Gastroesophageal sphincter (tissue), 4 donors: Measurements from ENCODE around the gene CD6. TPM values are rescaled to one million over a fixed set of nuclear protein-coding genes. Genes with fewer than 3 reads are reported as not detected.

ENCODE experiments used
- ATAC-seq: fragments of 150-250 bp; one replicate; pipeline ENCODE4 v1.9.1; 2016; ENCODE audit warnings: mild to moderate bottlenecking, moderate library complexity
- H3K27ac ChIP-seq, 4 donors: fragments of 200-600 bp; sonication (generic) in 3 of 4; 1 replicate in 3 of 4; 2 replicates in 1 of 4; pipeline ENCODE4 v1.5.1; 2016 to 2019
- H3K27me3 ChIP-seq: fragments of 200-600 bp; sonication (generic); one replicate; pipeline ENCODE4 v1.5.1; 2019
- H3K36me3 ChIP-seq, 2 donors: fragments of 200-600 bp; sonication (generic); one replicate each; pipeline ENCODE4 v1.5.1; 2019; ENCODE audit warnings: control low read depth in 1 of 2
- H3K4me1 ChIP-seq, 3 donors: fragments of 200-600 bp; sonication (generic); 1 replicate in 2 of 3; 2 replicates in 1 of 3; pipeline ENCODE4 v1.5.1; 2016 to 2019; ENCODE audit warnings: control low read depth in 2 of 3
- H3K4me3 ChIP-seq, 2 donors: fragments of 200-600 bp; sonication (generic); one replicate each; pipeline ENCODE4 v1.5.1; 2019; ENCODE audit warnings: mild to moderate bottlenecking in 1 of 2, moderate library complexity in 1 of 2
- H3K9me3 ChIP-seq, 3 donors: fragments of 200-600 bp; sonication (generic); one replicate each; pipeline ENCODE4 v1.5.1; 2017 to 2019; ENCODE audit warnings: control low read depth in 2 of 3
- CTCF ChIP-seq, 4 experiments: fragments of 200-600 bp in 2 of 4; fragments of 450-650 bp in 2 of 4; sonication (generic) in 1 of 4; IDR thresholded peaks; one replicate each; pipeline ENCODE4 v1.5.1; 2017 to 2019; ENCODE audit warnings: antibody characterized with exemption in 4 of 4, mild to moderate bottlenecking in 2 of 4, moderate library complexity in 2 of 4
- EP300 ChIP-seq: sonication (generic); formaldehyde crosslinking; IDR thresholded peaks from one replicate; pipeline ENCODE4 v1.6.1; 2017; ENCODE audit warnings: antibody characterized with exemption, mild to moderate bottlenecking
- POLR2A ChIP-seq, 2 donors: fragments of 450-650 bp; IDR thresholded peaks; one replicate each; pipeline ENCODE4 v1.6.1; 2017; ENCODE audit warnings: antibody characterized with exemption in 2 of 2, mild to moderate bottlenecking in 2 of 2, moderate library complexity in 1 of 2
- POLR2AphosphoS5 ChIP-seq: sonication (generic); formaldehyde crosslinking; IDR thresholded peaks from one replicate; pipeline ENCODE4 v1.6.1; 2017; ENCODE audit warnings: antibody characterized with exemption
- WGBS, 2 donors: methylation state at CpG; one replicate each; pipeline ENCODE4 v1.1.5; 2018; ENCODE audit warnings: low coverage in 1 of 2; 5-methylcytosine and 5-hydroxymethylcytosine counted together
- total RNA-seq, 4 donors: library from RNA; depleted of rRNA; stranded (reverse); fragments of >200 nt; gene quantifications; one replicate each; pipeline ENCODE4 v1.1.0, GENCODE V29; 2016

Gene CD6
- total RNA-seq, 4 donors from 2014 or later, result 0.15 to 2.7 (median 0.35) TPM; not detected in 1

GRCh38 chr11:60944490-60945294, 26.8 kb upstream of the CD6 start:
- Histone ChIP-seq H3K4me3 (no peak overlapping the region), H3K9me3 (no peaks in the 10 kb centered on the region), H3K36me3 (peaks cover 0 to 68% of the 10 kb centered on the region in 2 donors), H3K27me3 (no peaks in the 10 kb centered on the region), H3K4me1 (peaks cover 0 to 23% (median 0%) of the 10 kb centered on the region in 3 donors), H3K27ac (no peak overlapping the region)
- no peak for TF ChIP-seq CTCF (IDR thresholded peaks at IDR 0.05)
- no peak for TF ChIP-seq POLR2A (IDR thresholded peaks at IDR 0.05)
- TF ChIP-seq EP300, result no peak
- TF ChIP-seq POLR2AphosphoS5, result no peak
- WGBS, 2 donors, result 81 to 82% methylated on average over 3 to 10 of the region's 11 CpGs
- ATAC-seq, result no peak

- peaks cover 0 to 62% of the 10 kb centered on the region in 2 donors for H3K36me3 ChIP-seq
- no peak for ATAC-seq
- H3K27ac ChIP-seq, result no peak overlapping the region
- peaks cover 0 to 29% (median 5%) of the 10 kb centered on the region in 3 donors for H3K4me1 ChIP-seq
- no peaks in the 10 kb centered on the region for H3K27me3 ChIP-seq
- no peaks in the 10 kb centered on the region for H3K9me3 ChIP-seq
- 92% methylated on average over 5 of the region's 5 CpGs; no CpG with 5 or more reads in 1 of the 2 donors for WGBS, 2 donors
- no peak overlapping the region for H3K4me3 ChIP-seq
- no peak for TF ChIP-seq POLR2AphosphoS5
- TF ChIP-seq EP300, result no peak
- no peak for TF ChIP-seq CTCF (IDR thresholded peaks at IDR 0.05)
- no peak for TF ChIP-seq POLR2A (IDR thresholded peaks at IDR 0.05)
These were observed 26.2 kb upstream of the CD6 start for GRCh38 chr11:60945295-60945667.

- Histone ChIP-seq H3K36me3 (peaks cover 0 to 48% of the 10 kb centered on the region in 2 donors), H3K4me3 (no peak overlapping the region), H3K27ac (peak overlapping the region in 1 of 4 donors; percentile 28), H3K4me1 (peaks cover 0 to 44% (median 12%) of the 10 kb centered on the region in 3 donors), H3K27me3 (no peaks in the 10 kb centered on the region), H3K9me3 (no peaks in the 10 kb centered on the region)
- TF ChIP-seq POLR2A (IDR thresholded peaks at IDR 0.05) (no peak), POLR2AphosphoS5 (no peak), CTCF (IDR thresholded peaks at IDR 0.05) (no peak), EP300 (no peak)
- 51 to 87% methylated on average over 6 to 7 of the region's 15 CpGs for WGBS, 2 donors
- ATAC-seq, result no peak
These were observed 24.7 kb upstream of the CD6 start for GRCh38 chr11:60946601-60947264.

- Histone ChIP-seq H3K27me3 (no peaks in the 10 kb centered on the region), H3K27ac (peak overlapping the region in 1 of 4 donors; percentile 12), H3K36me3 (peaks cover 0 to 38% of the 10 kb centered on the region in 2 donors), H3K9me3 (no peaks in the 10 kb centered on the region), H3K4me3 (no peak overlapping the region), H3K4me1 (peaks cover 0 to 52% (median 12%) of the 10 kb centered on the region in 3 donors)
- no peak for ATAC-seq
- 44 to 89% methylated on average over 1 to 2 of the region's 2 CpGs for WGBS, 2 donors
- no peak for TF ChIP-seq EP300
- no peak for TF ChIP-seq POLR2A (IDR thresholded peaks at IDR 0.05)
- TF ChIP-seq POLR2AphosphoS5, result no peak
- no peak for TF ChIP-seq CTCF (IDR thresholded peaks at IDR 0.05)
These were observed 23.8 kb upstream of the CD6 start for GRCh38 chr11:60947700-60948099.
